HepG2 (cell line): ENCODE measurements around the gene GUK1. TPM values are rescaled to one million over a fixed set of nuclear protein-coding genes. Genes with fewer than 3 reads are reported as not detected.

Source experiments
- ATF7 ChIP-seq, 2 experiments: fragments of 450-650 bp in 1 of 2; sonication (generic) in 1 of 2; formaldehyde crosslinking in 1 of 2; IDR thresholded peaks; 2 replicates each; pipeline versions ENCODE4 v1.4.0 to v1.6.1; 2016 to 2020; ENCODE audit warnings: antibody characterized with exemption in 1 of 2, mild to moderate bottlenecking in 1 of 2, missing genetic modification reagents in 1 of 2
- ATM ChIP-seq: fragments of 450-650 bp; IDR thresholded peaks from 2 replicates; pipeline ENCODE4 v1.7.1; 2017; ENCODE audit warnings: mild to moderate bottlenecking, borderline replicate concordance
- CBFB ChIP-seq: sonication (generic); formaldehyde crosslinking; IDR thresholded peaks from 2 replicates; pipeline ENCODE4 v1.4.0; 2020; ENCODE audit warnings: missing genetic modification reagents
- CREB1 ChIP-seq, 2 experiments: fragments of 450-650 bp in 1 of 2; IDR thresholded peaks; 2 replicates each; pipeline ENCODE4 v1.6.1; 2016 to 2017; ENCODE audit warnings: control low read depth in 1 of 2, mild to moderate bottlenecking in 1 of 2, missing compliant biosample characterization in 1 of 2, missing genetic modification characterization in 1 of 2
- DRAP1 ChIP-seq: IDR thresholded peaks from 2 replicates; pipeline ENCODE4 v1.6.1; 2016; ENCODE audit warnings: missing genetic modification reagents, missing compliant biosample characterization
- HMG20A ChIP-seq: IDR thresholded peaks from 2 replicates; pipeline ENCODE4 v1.6.1; 2016; ENCODE audit warnings: borderline replicate concordance
- HNF4A ChIP-seq: sonication (generic); formaldehyde crosslinking; IDR thresholded peaks from 2 replicates; pipeline ENCODE4 v1.4.0; 2020; ENCODE audit warnings: missing genetic modification reagents
- MIXL1 ChIP-seq: IDR thresholded peaks from 2 replicates; pipeline ENCODE4 v1.6.1; 2016
- NFE2L1 ChIP-seq: sonication (generic); formaldehyde crosslinking; IDR thresholded peaks from 2 replicates; pipeline ENCODE4 v1.4.0; 2020; ENCODE audit warnings: missing genetic modification reagents, mild to moderate bottlenecking, borderline replicate concordance
- NFKB2 ChIP-seq: sonication (generic); formaldehyde crosslinking; IDR thresholded peaks from 2 replicates; pipeline ENCODE4 v1.4.0; 2020; ENCODE audit warnings: missing genetic modification reagents, borderline replicate concordance
- NPAS2 ChIP-seq: sonication (generic); formaldehyde crosslinking; IDR thresholded peaks from 2 replicates; pipeline ENCODE4 v1.8.0; 2022; ENCODE audit warnings: mild to moderate bottlenecking, missing genetic modification reagents, borderline replicate concordance
- POGZ ChIP-seq: sonication (generic); formaldehyde crosslinking; IDR thresholded peaks from 2 replicates; pipeline ENCODE4 v1.4.0; 2020; ENCODE audit warnings: mild to moderate bottlenecking, missing genetic modification reagents
- POLR2G ChIP-seq: fragments of 200-400 bp; formaldehyde crosslinking; IDR thresholded peaks from 2 replicates; pipeline ENCODE4 v1.6.1; 2018; ENCODE audit warnings: mild to moderate bottlenecking, low read depth, low read length, moderate library complexity
- PPARG ChIP-seq: conservative IDR thresholded peaks from 2 replicates; pipeline ENCODE4 v1.6.1; 2016; ENCODE audit warnings: missing biosample characterization, missing genetic modification reagents
- RFX1 ChIP-seq: fragments of 450-650 bp; IDR thresholded peaks from 2 replicates; pipeline ENCODE4 v1.6.1; 2017
- RFX5 ChIP-seq: IDR thresholded peaks from 2 replicates; pipeline ENCODE4 v1.6.1; 2011; ENCODE audit warnings: low read depth, low read length, improper control_type of control experiment
- RXRB ChIP-seq: IDR thresholded peaks from 2 replicates; pipeline ENCODE4 v1.6.1; 2016; ENCODE audit warnings: borderline replicate concordance, missing genetic modification reagents, missing compliant biosample characterization
- SCMH1 ChIP-seq: sonication (generic); formaldehyde crosslinking; IDR thresholded peaks from 2 replicates; pipeline ENCODE4 v1.9.0; 2021; ENCODE audit warnings: missing genetic modification reagents, mild to moderate bottlenecking, borderline replicate concordance
- SMAD9 ChIP-seq: sonication (generic); formaldehyde crosslinking; IDR thresholded peaks from 2 replicates; pipeline ENCODE4 v1.5.1; 2020; ENCODE audit warnings: mild to moderate bottlenecking, missing genetic modification reagents
- SNRNP70 ChIP-seq: fragments of 200-400 bp; formaldehyde crosslinking; IDR thresholded peaks from 2 replicates; pipeline ENCODE4 v1.6.1; 2017; ENCODE audit warnings: mild to moderate bottlenecking, low read depth, low read length, moderate library complexity
- SRSF9 ChIP-seq: fragments of 200-400 bp; formaldehyde crosslinking; IDR thresholded peaks from 2 replicates; pipeline ENCODE4 v1.6.1; 2018; ENCODE audit warnings: borderline replicate concordance, mild to moderate bottlenecking, low read depth, low read length; ENCODE audit not compliant: insufficient read depth, poor library complexity, severe bottlenecking
- THRA ChIP-seq: sonication (generic); formaldehyde crosslinking; IDR thresholded peaks from 2 replicates; pipeline ENCODE4 v1.4.0; 2020; ENCODE audit warnings: missing genetic modification reagents, borderline replicate concordance
- ZFP37 ChIP-seq: sonication (generic); formaldehyde crosslinking; IDR thresholded peaks from 2 replicates; pipeline ENCODE4 v1.4.0; 2020; ENCODE audit warnings: missing genetic modification reagents, borderline replicate concordance
- ZNF180 ChIP-seq: sonication (generic); formaldehyde crosslinking; IDR thresholded peaks from 2 replicates; pipeline ENCODE4 v1.4.0; 2020; ENCODE audit warnings: low read depth, missing genetic modification reagents, borderline replicate concordance
- ZNF24 ChIP-seq: fragments of 450-650 bp; IDR thresholded peaks from 2 replicates; pipeline ENCODE4 v1.6.1; 2017; ENCODE audit warnings: antibody characterized with exemption, mild to moderate bottlenecking
- ZNF451 ChIP-seq: sonication (generic); formaldehyde crosslinking; IDR thresholded peaks from 2 replicates; pipeline ENCODE4 v1.5.0; 2020; ENCODE audit warnings: mild to moderate bottlenecking, missing genetic modification reagents
- ZNF747 ChIP-seq: sonication (generic); formaldehyde crosslinking; IDR thresholded peaks from 2 replicates; pipeline ENCODE4 v1.8.1; 2023; ENCODE audit warnings: missing genetic modification reagents, mild to moderate bottlenecking, borderline replicate concordance
- ZNF772 ChIP-seq: sonication (generic); formaldehyde crosslinking; IDR thresholded peaks from 2 replicates; pipeline ENCODE4 v1.5.0; 2020; ENCODE audit warnings: mild to moderate bottlenecking, missing genetic modification reagents
- ZNF850 ChIP-seq: sonication (generic); formaldehyde crosslinking; conservative IDR thresholded peaks from 2 replicates; pipeline ENCODE4 v1.9.0; 2021; ENCODE audit warnings: mild to moderate bottlenecking, missing genetic modification reagents
- polyA plus RNA-seq, 8 experiments: library from polyadenylated mRNA; depleted of rRNA in 3 of 8; stranded (reverse) in 7 of 8; unstranded in 1 of 8; fragments of >200 nt; fragmentation: Illumina TruSeq in 4 of 8; extraction: Trizol in 4 of 8; gene quantifications; 2 replicates each; pipeline versions ENCODE4 v1.2.1 to v1.2.3, GENCODE V29; 2011 to 2016; ENCODE audit warnings: low read depth in 4 of 8, missing spikeins in 1 of 8, mixed read lengths in 1 of 8; ENCODE audit not compliant: insufficient read depth in 1 of 8
- total RNA-seq, 5 experiments: library from RNA; depleted of rRNA; stranded (reverse); fragments of >200 nt; fragmentation: Illumina TruSeq; extraction: Trizol; gene quantifications; 2 replicates each; pipeline ENCODE4 v1.2.3, GENCODE V29; 2016; ENCODE audit warnings: low read depth in 1 of 5

The GUK1 gene
- total and polyA plus RNA-seq, 2 of the 13 experiments (the other 11 are each of a cell fraction or from before 2014, with no cell fraction given), result 116 to 154 TPM

- no peak for TF ChIP-seq ATM
- no peak for TF ChIP-seq ZNF180 (CRISPR knock-in tag)
- TF ChIP-seq ZNF850 (CRISPR knock-in tag), result no peak
- peak; percentile 96 for TF ChIP-seq DRAP1 (CRISPR knock-in tag)
- no peak for TF ChIP-seq SMAD9 (CRISPR knock-in tag)
- TF ChIP-seq PPARG (CRISPR knock-in tag), result no peak
- peak; percentile 68 for TF ChIP-seq RFX5
- no peak for TF ChIP-seq HMG20A (CRISPR knock-in tag)
- TF ChIP-seq CBFB (CRISPR knock-in tag), result no peak
- no peak for TF ChIP-seq MIXL1 (CRISPR knock-in tag)
- TF ChIP-seq ZFP37 (CRISPR knock-in tag), result no peak
- peak; percentile 88 for TF ChIP-seq POLR2G
- 0 out of 2 replicates have a peak, but pooled peaks have one; percentile 54 for TF ChIP-seq ZNF747 (CRISPR knock-in tag)
- TF ChIP-seq NFKB2 (CRISPR knock-in tag), result peak; percentile 42; the same call in 1 of the 2 replicates
- no peak for TF ChIP-seq SCMH1
- TF ChIP-seq RFX1, result no peak
- no peak for TF ChIP-seq NPAS2 (CRISPR knock-in tag)
- TF ChIP-seq HNF4A (CRISPR knock-in tag), result no peak
- no peak for TF ChIP-seq SNRNP70
- no peak for TF ChIP-seq RXRB (CRISPR knock-in tag)
- peak; percentile 100 for TF ChIP-seq ATF7 (IDR thresholded peaks at IDR 0.05)
- TF ChIP-seq ATF7 (CRISPR knock-in tag; IDR thresholded peaks at IDR 0.05), result peak; percentile 99
- TF ChIP-seq CREB1 (IDR thresholded peaks at IDR 0.05), result peak; percentile 99
- peak; percentile 89 for TF ChIP-seq CREB1 (CRISPR knock-in tag; IDR thresholded peaks at IDR 0.05)
- no peak for TF ChIP-seq NFE2L1
- peak; percentile 68; the same call in 1 of the 2 replicates for TF ChIP-seq ZNF24
- peak; percentile 61; the same call in 1 of the 2 replicates for TF ChIP-seq ZNF772
- TF ChIP-seq SRSF9, result no peak
- TF ChIP-seq ZNF451 (CRISPR knock-in tag), result peak; percentile 38; the same call in 1 of the 2 replicates
- TF ChIP-seq THRA (CRISPR knock-in tag), result no peak
- TF ChIP-seq POGZ (CRISPR knock-in tag), result 0 out of 2 replicates have a peak, but pooled peaks have one; percentile 24
Observed at GRCh38 chr1:228165372-228166169, 25.5 kb downstream of the GUK1 start, which contains the start of gene IBA57 (continued).
